ENCODE data around the gene NPHP4.

The NPHP4 gene

GRCh38 chr1:5994713-5995621 lies 2.7 kb upstream of the NPHP4 start:
- no peak for DNase-seq (ENCODE audit: low read depth)
- no peak overlapping the region for H3K4me3 ChIP-seq (ENCODE audit: low read length)
- TF ChIP-seq, protein P1, sequence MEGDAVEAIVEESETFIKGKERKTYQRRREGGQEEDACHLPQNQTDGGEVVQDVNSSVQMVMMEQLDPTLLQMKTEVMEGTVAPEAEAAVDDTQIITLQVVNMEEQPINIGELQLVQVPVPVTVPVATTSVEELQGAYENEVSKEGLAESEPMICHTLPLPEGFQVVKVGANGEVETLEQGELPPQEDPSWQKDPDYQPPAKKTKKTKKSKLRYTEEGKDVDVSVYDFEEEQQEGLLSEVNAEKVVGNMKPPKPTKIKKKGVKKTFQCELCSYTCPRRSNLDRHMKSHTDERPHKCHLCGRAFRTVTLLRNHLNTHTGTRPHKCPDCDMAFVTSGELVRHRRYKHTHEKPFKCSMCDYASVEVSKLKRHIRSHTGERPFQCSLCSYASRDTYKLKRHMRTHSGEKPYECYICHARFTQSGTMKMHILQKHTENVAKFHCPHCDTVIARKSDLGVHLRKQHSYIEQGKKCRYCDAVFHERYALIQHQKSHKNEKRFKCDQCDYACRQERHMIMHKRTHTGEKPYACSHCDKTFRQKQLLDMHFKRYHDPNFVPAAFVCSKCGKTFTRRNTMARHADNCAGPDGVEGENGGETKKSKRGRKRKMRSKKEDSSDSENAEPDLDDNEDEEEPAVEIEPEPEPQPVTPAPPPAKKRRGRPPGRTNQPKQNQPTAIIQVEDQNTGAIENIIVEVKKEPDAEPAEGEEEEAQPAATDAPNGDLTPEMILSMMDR (IDR thresholded peaks at IDR 0.05; ENCODE audit: insufficient read depth, low read depth, low read length, missing control alignments) = no peak

DNA sequence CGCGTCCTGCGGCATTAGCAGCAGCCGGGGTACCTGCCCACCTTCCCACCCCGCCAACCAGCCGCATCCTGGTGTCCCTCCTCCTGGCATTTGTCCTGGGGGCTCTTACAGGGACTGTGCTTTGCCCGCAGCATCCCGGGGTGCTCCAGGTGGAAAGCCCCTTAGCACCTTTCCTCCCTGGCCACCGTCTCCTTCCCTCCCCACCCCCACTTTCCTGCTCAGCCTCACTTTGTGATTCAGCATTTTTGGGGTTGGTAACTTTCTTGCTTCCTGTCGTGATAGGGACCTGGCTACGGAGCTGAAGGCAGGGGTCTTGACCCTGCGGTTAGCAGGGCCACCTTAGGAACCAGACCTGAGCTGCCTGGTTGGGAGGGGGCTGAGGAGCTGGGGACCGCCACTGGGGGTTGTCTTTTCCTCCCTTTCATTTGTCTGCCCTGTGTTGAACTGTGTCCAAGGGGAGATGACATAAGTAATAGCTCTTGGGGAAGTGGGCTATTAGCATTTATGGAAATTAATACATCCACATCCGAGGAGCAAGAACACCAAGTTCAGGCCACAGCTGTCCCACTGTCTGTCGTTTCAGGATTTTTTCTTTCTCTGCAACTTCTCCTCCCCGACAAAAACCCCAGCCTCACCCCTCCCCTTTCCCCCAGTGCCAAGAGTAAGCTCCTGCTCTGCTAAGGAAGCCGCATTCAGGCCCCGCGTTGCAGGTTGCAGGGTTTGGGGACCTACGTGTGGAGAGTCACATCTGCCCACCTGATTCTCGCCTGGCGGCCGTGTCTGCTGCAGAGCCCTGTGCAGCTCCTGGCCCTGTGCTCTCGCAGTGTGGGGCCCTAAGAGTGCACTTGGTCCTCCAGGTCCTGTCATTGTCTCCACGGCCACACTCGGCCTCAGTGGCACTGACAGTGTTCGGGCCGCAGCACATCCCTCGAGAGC lies 1.6 kb upstream of the NPHP4 start:
- no peak for DNase-seq (ENCODE audit: low read depth)
- H3K4me3 ChIP-seq (ENCODE audit: low read length) = peak overlapping the region; percentile 62

GRCh38 chr1:5992814-5993555 lies 760 bp upstream of the NPHP4 start:
- DNase-seq (ENCODE audit: low read depth) = peak; percentile 16
- TF ChIP-seq, protein P1 (IDR thresholded peaks at IDR 0.05; ENCODE audit: insufficient read depth, low read depth, low read length, missing control alignments) = no peak
- peak overlapping the region; percentile 62 for H3K4me3 ChIP-seq (ENCODE audit: low read length)

More for the DNA sequence above, 1.6 kb upstream of the NPHP4 start:
- TF ChIP-seq, protein P1 (IDR thresholded peaks at IDR 0.05; ENCODE audit: insufficient read depth, low read depth, low read length, missing control alignments) = no peak

DNA sequence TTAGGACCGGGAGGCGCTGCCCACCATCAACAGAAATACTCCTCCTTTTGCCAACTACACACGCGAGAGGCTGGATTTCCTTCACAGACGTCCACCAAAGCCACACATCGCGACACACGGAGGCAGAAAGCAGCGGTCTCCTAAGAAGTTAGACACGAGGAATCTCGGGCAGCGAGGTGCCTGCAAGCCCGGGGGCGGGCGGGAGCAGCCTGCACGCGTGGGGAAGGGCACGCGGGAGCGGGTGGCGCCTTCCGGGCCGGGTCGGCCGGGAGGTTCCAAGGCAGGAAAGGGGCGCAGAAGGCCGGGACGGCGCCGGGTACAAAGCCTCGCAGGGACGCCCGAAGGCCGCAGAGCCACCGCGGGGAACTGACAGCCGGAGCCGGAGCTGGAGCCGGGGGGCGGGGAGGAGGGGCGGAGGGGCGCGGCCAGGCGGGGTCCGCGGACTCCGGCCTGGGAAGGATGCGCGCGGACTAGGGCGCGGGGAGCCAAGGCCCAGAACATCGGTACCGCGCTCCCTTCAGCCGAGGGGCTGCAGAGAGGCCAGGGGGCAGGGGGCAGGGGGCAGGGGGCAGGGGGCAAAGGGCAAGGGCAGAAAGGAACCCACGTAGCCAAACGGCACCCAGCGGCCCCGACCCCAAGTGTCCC lies 722 bp downstream of the NPHP4 start:
- TF ChIP-seq, protein P1 (IDR thresholded peaks at IDR 0.05; ENCODE audit: insufficient read depth, low read depth, low read length, missing control alignments) = no peak
- peak; percentile 34 for DNase-seq (ENCODE audit: low read depth)
- H3K4me3 ChIP-seq (ENCODE audit: low read length) = peak overlapping the region; percentile 62

- H3K4me3 ChIP-seq (ENCODE audit: low read length) = peak overlapping the region; percentile 62
- DNase-seq (ENCODE audit: low read depth) = no peak
- TF ChIP-seq, protein P1 (IDR thresholded peaks at IDR 0.05; ENCODE audit: insufficient read depth, low read depth, low read length, missing control alignments) = no peak
These were observed 1.3 kb downstream of the NPHP4 start for GRCh38 chr1:5990913-5991312.

- H3K4me3 ChIP-seq (ENCODE audit: low read length) = no peak overlapping the region
- TF ChIP-seq, protein P1 (IDR thresholded peaks at IDR 0.05; ENCODE audit: insufficient read depth, low read depth, low read length, missing control alignments) = no peak
- DNase-seq (ENCODE audit: low read depth) = no peak
These were observed 2.4 kb downstream of the NPHP4 start for GRCh38 chr1:5989731-5990271.
